ENCODE measurements around the gene TOX3. TPM values are rescaled to one million over a fixed set of nuclear protein-coding genes. Genes with fewer than 3 reads are reported as not detected.

TOX3 gene
- total RNA-seq, 1 donor from 2014 or later: 54.8 TPM

GRCh38 chr16:52553322-52553721 is 6.4 kb upstream of the TOX3 start:
- H3K27me3 Mint-ChIP-seq (ENCODE audit: unreplicated experiment): peaks cover 4% of the 10 kb centered on the region
- H3K36me3 Mint-ChIP-seq (ENCODE audit: unreplicated experiment): peaks cover 12% of the 10 kb centered on the region
- peak; percentile 55 for TF ChIP-seq CTCF (IDR thresholded peaks at IDR 0.05; ENCODE audit: partially characterized antibody, unreplicated experiment)
- no peak overlapping the region for H3K4me3 Mint-ChIP-seq (ENCODE audit: unreplicated experiment)
- DNase-seq: no peak
- H3K27ac Mint-ChIP-seq (ENCODE audit: unreplicated experiment): no peak overlapping the region
- H3K4me1 Mint-ChIP-seq (ENCODE audit: low read depth, unreplicated experiment): peaks cover 5% of the 10 kb centered on the region
- peaks cover under 1% of the 10 kb centered on the region for H3K9me3 Mint-ChIP-seq (ENCODE audit: unreplicated experiment)

GRCh38 chr16:52552643-52553042 is 5.7 kb upstream of the TOX3 start:
- Mint-ChIP-seq H3K4me1 (ENCODE audit: low read depth, unreplicated experiment) (peaks cover 5% of the 10 kb centered on the region), H3K9me3 (ENCODE audit: unreplicated experiment) (peaks cover 4% of the 10 kb centered on the region), H3K36me3 (ENCODE audit: unreplicated experiment) (peaks cover 12% of the 10 kb centered on the region), H3K4me3 (ENCODE audit: unreplicated experiment) (no peak overlapping the region), H3K27me3 (ENCODE audit: unreplicated experiment) (peaks cover 4% of the 10 kb centered on the region), H3K27ac (ENCODE audit: unreplicated experiment) (no peak overlapping the region)
- no peak for DNase-seq
- no peak for TF ChIP-seq CTCF (IDR thresholded peaks at IDR 0.05; ENCODE audit: partially characterized antibody, unreplicated experiment)

- no peak for DNase-seq
- H3K27ac Mint-ChIP-seq (ENCODE audit: unreplicated experiment): no peak overlapping the region
- peak; percentile 82 for TF ChIP-seq CTCF (IDR thresholded peaks at IDR 0.05; ENCODE audit: partially characterized antibody, unreplicated experiment)
- H3K9me3 Mint-ChIP-seq (ENCODE audit: unreplicated experiment): peaks cover 13% of the 10 kb centered on the region
- H3K4me3 Mint-ChIP-seq (ENCODE audit: unreplicated experiment): no peak overlapping the region
- peaks cover 10% of the 10 kb centered on the region for H3K27me3 Mint-ChIP-seq (ENCODE audit: unreplicated experiment)
- peaks cover 8% of the 10 kb centered on the region for H3K4me1 Mint-ChIP-seq (ENCODE audit: low read depth, unreplicated experiment)
- peaks cover 6% of the 10 kb centered on the region for H3K36me3 Mint-ChIP-seq (ENCODE audit: unreplicated experiment)
These were observed 2.2 kb upstream of the TOX3 start for GRCh38 chr16:52549011-52549692.

- peaks cover 8% of the 10 kb centered on the region for H3K4me1 Mint-ChIP-seq (ENCODE audit: low read depth, unreplicated experiment)
These were observed 1.5 kb upstream of the TOX3 start for GRCh38 chr16:52548261-52549010.

More at GRCh38 chr16:52548261-52549010, 1.5 kb upstream of the TOX3 start:
- peaks cover 8% of the 10 kb centered on the region for H3K27me3 Mint-ChIP-seq (ENCODE audit: unreplicated experiment)
- peak; percentile 27 for DNase-seq
- H3K27ac Mint-ChIP-seq (ENCODE audit: unreplicated experiment): no peak overlapping the region
- peaks cover 13% of the 10 kb centered on the region for H3K9me3 Mint-ChIP-seq (ENCODE audit: unreplicated experiment)
- no peaks in the 10 kb centered on the region for H3K36me3 Mint-ChIP-seq (ENCODE audit: unreplicated experiment)
- peak overlapping the region; percentile 81 for H3K4me3 Mint-ChIP-seq (ENCODE audit: unreplicated experiment)
- TF ChIP-seq CTCF (IDR thresholded peaks at IDR 0.05; ENCODE audit: partially characterized antibody, unreplicated experiment): no peak
